HepG2 (cell line): ENCODE data around the gene PAK1IP1. TPM values are rescaled to one million over a fixed set of nuclear protein-coding genes. Genes with fewer than 3 reads are reported as not detected.

Source experiments
- ARNT2 ChIP-seq: sonication (generic); formaldehyde crosslinking; IDR thresholded peaks from 2 replicates; pipeline ENCODE4 v1.8.0; 2022; ENCODE audit warnings: mild to moderate bottlenecking, low read depth, missing genetic modification reagents, moderate library complexity
- CBX2 ChIP-seq, 2 experiments: fragments of 200-600 bp in 1 of 2; sonication (generic); formaldehyde crosslinking in 1 of 2; IDR thresholded peaks; 2 replicates each; pipeline versions ENCODE4 v1.7.0 to v1.8.1; 2018 to 2022; ENCODE audit warnings: low read depth in 2 of 2, low read length in 1 of 2, mild to moderate bottlenecking in 1 of 2, missing genetic modification reagents in 1 of 2
- HNRNPH1 ChIP-seq: fragments of 200-400 bp; formaldehyde crosslinking; optimal IDR thresholded peaks from 2 replicates; pipeline ENCODE3; 2017; ENCODE audit warnings: mild to moderate bottlenecking, low read depth, low read length
- KAT8 ChIP-seq: IDR thresholded peaks from 2 replicates; pipeline ENCODE4 v1.6.1; 2016; ENCODE audit warnings: missing genetic modification reagents, missing compliant biosample characterization
- LCORL ChIP-seq, 2 experiments: fragments of 450-650 bp in 1 of 2; sonication (generic) in 1 of 2; formaldehyde crosslinking in 1 of 2; IDR thresholded peaks; 2 replicates each; pipeline versions ENCODE4 v1.5.0 to v1.6.1; 2017 to 2020; ENCODE audit warnings: antibody characterized with exemption in 1 of 2, missing genetic modification reagents in 1 of 2
- SRSF4 ChIP-seq: fragments of 200-400 bp; formaldehyde crosslinking; IDR thresholded peaks from one replicate; pipeline ENCODE4 v1.6.1; 2018; ENCODE audit warnings: mild to moderate bottlenecking, low read depth, low read length, moderate library complexity; ENCODE audit not compliant: poor library complexity, severe bottlenecking
- THAP7 ChIP-seq: sonication (generic); formaldehyde crosslinking; IDR thresholded peaks from 2 replicates; pipeline ENCODE4 v1.8.1; 2023; ENCODE audit warnings: mild to moderate bottlenecking, missing genetic modification reagents
- ZBTB40 ChIP-seq, 2 experiments: fragments of 450-650 bp in 1 of 2; sonication (generic) in 1 of 2; formaldehyde crosslinking in 1 of 2; IDR thresholded peaks; 2 replicates each; pipeline versions ENCODE4 v1.6.1 to v1.8.0; 2016 to 2022; ENCODE audit warnings: antibody characterized with exemption in 1 of 2, mild to moderate bottlenecking in 1 of 2, missing genetic modification reagents in 1 of 2
- ZFP82 ChIP-seq: sonication (generic); formaldehyde crosslinking; IDR thresholded peaks from 2 replicates; pipeline ENCODE4 v1.5.1; 2020; ENCODE audit warnings: mild to moderate bottlenecking, missing genetic modification reagents, borderline replicate concordance
- ZNF687 ChIP-seq: sonication (generic); formaldehyde crosslinking; IDR thresholded peaks from 2 replicates; pipeline ENCODE4 v1.5.1; 2020; ENCODE audit warnings: mild to moderate bottlenecking, missing genetic modification reagents, moderate library complexity
- ZNF746 ChIP-seq: sonication (generic); formaldehyde crosslinking; IDR thresholded peaks from 2 replicates; pipeline ENCODE4 v1.8.0; 2022; ENCODE audit warnings: mild to moderate bottlenecking, missing genetic modification reagents
- polyA plus RNA-seq, 8 experiments: library from polyadenylated mRNA; depleted of rRNA in 3 of 8; stranded (reverse) in 7 of 8; unstranded in 1 of 8; fragments of >200 nt; fragmentation: Illumina TruSeq in 4 of 8; extraction: Trizol in 4 of 8; gene quantifications; 2 replicates each; pipeline versions ENCODE4 v1.2.1 to v1.2.3, GENCODE V29; 2011 to 2016; ENCODE audit warnings: low read depth in 4 of 8, missing spikeins in 1 of 8, mixed read lengths in 1 of 8; ENCODE audit not compliant: insufficient read depth in 1 of 8
- total RNA-seq, 5 experiments: library from RNA; depleted of rRNA; stranded (reverse); fragments of >200 nt; fragmentation: Illumina TruSeq; extraction: Trizol; gene quantifications; 2 replicates each; pipeline ENCODE4 v1.2.3, GENCODE V29; 2016; ENCODE audit warnings: low read depth in 1 of 5

Gene PAK1IP1
- total and polyA plus RNA-seq, 2 of the 13 experiments (the other 11 are each of a cell fraction or from before 2014, with no cell fraction given), result 23.4 to 66.2 TPM

- TF ChIP-seq LCORL (IDR thresholded peaks at IDR 0.05) (no peak), LCORL (CRISPR knock-in tag; IDR thresholded peaks at IDR 0.05) (peak; percentile 64; the same call in 1 of the 2 replicates), ZFP82 (CRISPR knock-in tag) (peak; percentile 83; the same call in 1 of the 2 replicates), KAT8 (0 out of 2 replicates have a peak, but pooled peaks have one; percentile 63), THAP7 (CRISPR knock-in tag) (peak; percentile 89; the same call in 1 of the 2 replicates), ZBTB40 (IDR thresholded peaks at IDR 0.05) (no peak), ZBTB40 (CRISPR knock-in tag; IDR thresholded peaks at IDR 0.05) (peak; percentile 36; the same call in 1 of the 2 replicates), HNRNPH1 (no peak), ZNF687 (CRISPR knock-in tag) (peak; percentile 94), SRSF4 (no peak), CBX2 (IDR thresholded peaks at IDR 0.05; ENCODE audit: low read depth, low read length) (no peak), CBX2 (CRISPR knock-in tag; IDR thresholded peaks at IDR 0.05; ENCODE audit: low read depth) (no peak), ZNF746 (no peak), ARNT2 (CRISPR knock-in tag) (no peak; the same call in 1 of the 2 replicates)
These were observed 25.6 kb downstream of the PAK1IP1 start (continued) for GRCh38 chr6:10720265-10720959.
